Activated CD4-positive, alpha-beta T cell treated with anti-CD3 and anti-CD28 coated beads, Interleukin-2, amount 10 ng/mL, durations not matched to agents 7 days and 5 days (primary cell): ENCODE data around the gene UAP1. TPM values are rescaled to one million over a fixed set of nuclear protein-coding genes. Genes with fewer than 3 reads are reported as not detected.
"Not testable (repeated sequence)": the region's sequence is repeated elsewhere in the genome, so short reads cannot be mapped to it uniquely, and the experiment has no call there.

Experiments
- CTCF ChIA-PET: fragments of 350-600 bp; sonication (Branson Sonifier 250); formaldehyde crosslinking; loops from one replicate; lab custom pipeline; 2021; ENCODE audit warnings: antibody characterized with exemption; lab: Charles Lee
- POLR2A ChIA-PET: fragments of 350-600 bp; sonication (Branson Sonifier 250); formaldehyde crosslinking; loops from one replicate; lab custom pipeline; 2021; ENCODE audit warnings: antibody characterized with exemption; lab: Charles Lee
- DNase-seq: peaks from one replicate; pipeline ENCODE4 v3.0.0-alpha.2; 2020
- H3K27ac Mint-ChIP-seq: one replicate; pipeline ENCODE4 v1.8.0; 2021; ENCODE audit warnings: mild to moderate bottlenecking, moderate library complexity, mixed read lengths
- H3K27me3 Mint-ChIP-seq: one replicate; pipeline ENCODE4 v1.8.0; 2021; ENCODE audit warnings: mixed read lengths
- H3K36me3 Mint-ChIP-seq: one replicate; pipeline ENCODE4 v1.8.0; 2021; ENCODE audit warnings: low read depth, mixed read lengths
- H3K4me1 Mint-ChIP-seq: one replicate; pipeline ENCODE4 v1.8.0; 2021; ENCODE audit warnings: mixed read lengths
- H3K4me3 Mint-ChIP-seq: one replicate; pipeline ENCODE4 v1.8.0; 2021; ENCODE audit warnings: mild to moderate bottlenecking, moderate library complexity, mixed read lengths
- H3K9me3 Mint-ChIP-seq: one replicate; pipeline ENCODE4 v1.8.0; 2021; ENCODE audit warnings: mixed read lengths
- total RNA-seq, 2 experiments: library from RNA; stranded (reverse); gene quantifications; one replicate each; pipeline ENCODE4 v1.2.3, GENCODE V29; 2021

Gene UAP1
- total RNA-seq, 2 experiments from 2014 or later, result 10.9 to 12.3 TPM

DNA sequence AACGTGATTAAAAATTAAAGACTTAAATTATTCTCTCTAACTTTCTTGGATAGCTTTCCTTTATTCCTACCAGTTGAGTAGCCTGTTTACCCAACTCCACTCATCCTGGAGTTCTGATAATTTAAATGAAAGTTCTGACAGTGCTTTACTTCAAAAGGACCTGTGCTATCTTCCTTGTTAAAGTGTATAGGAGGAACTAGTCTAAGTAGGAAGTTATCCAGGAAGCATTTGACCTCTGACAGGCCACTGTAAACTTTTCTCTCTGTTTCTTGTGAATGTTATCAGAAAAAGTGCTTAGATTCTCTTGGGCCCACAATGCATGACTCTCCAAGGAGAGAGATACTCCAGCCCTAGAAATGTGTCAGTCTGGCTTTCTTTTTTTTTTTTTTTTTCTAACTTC is 9.2 kb downstream of the UAP1 start:
- CTCF ChIA-PET, result interaction anchor here (0.5 kb wide), 1 partner anchor 403 kb away, joined by 4 read pairs; no protein-coding TSS in a partner anchor
- no peak for DNase-seq
- Mint-ChIP-seq H3K9me3 (no peaks in the 10 kb centered on the region), H3K36me3 (peaks cover 6% of the 10 kb centered on the region), H3K27me3 (no peaks in the 10 kb centered on the region), H3K4me3 (no peak overlapping the region), H3K27ac (no peak overlapping the region), H3K4me1 (peaks cover 5% of the 10 kb centered on the region)
- POLR2A ChIA-PET, result no interaction called here

DNA sequence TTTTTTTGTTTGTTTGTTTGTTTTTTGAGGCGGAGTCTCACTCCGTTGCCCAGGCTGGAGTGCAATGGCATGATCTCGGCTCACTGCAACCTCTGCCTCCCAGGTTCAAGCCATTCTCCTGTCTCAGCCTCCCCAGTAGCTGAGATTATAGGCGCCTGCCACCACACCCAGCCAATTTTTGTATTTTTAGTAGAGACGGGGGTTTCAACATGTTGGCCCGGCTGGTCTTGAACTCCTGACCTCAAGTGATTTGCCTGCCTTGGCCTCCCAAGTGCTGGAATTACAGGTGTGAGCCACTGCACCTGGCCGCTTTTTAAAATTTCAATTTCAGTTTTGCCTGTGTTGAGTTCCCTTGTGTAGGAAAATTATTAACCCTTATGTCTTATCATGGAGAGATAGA is 9.6 kb downstream of the UAP1 start:
- POLR2A ChIA-PET, H3K27me3 Mint-ChIP-seq, H3K36me3 Mint-ChIP-seq, DNase-seq, H3K9me3 Mint-ChIP-seq, H3K4me3 Mint-ChIP-seq, H3K4me1 Mint-ChIP-seq, H3K27ac Mint-ChIP-seq: not testable (repeated sequence)
- CTCF ChIA-PET, result interaction anchor here (0.5 to 0.6 kb wide), 2 partner anchors 311 to 404 kb away, joined by 4 read pairs; no protein-coding TSS in a partner anchor

DNA sequence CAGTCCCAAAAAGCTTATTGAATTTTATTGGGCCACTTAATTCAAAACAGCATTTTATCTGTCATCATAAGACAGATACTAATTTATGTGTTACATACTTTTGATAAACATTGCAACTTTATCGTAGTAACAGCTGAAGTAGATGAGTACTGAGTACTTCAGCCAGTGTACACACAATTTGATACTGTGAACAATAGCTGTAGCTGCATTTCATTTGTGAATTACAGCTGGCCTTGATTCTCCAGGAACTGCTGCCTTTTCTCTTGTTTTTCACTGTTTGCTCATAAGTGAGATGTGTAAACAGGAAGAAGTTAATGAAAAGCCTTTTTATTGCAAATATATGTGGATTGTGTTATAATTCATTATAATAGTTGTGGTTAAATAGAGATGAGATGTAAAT is 10.2 kb downstream of the UAP1 start:
- Mint-ChIP-seq H3K27ac (no peak overlapping the region), H3K27me3 (no peaks in the 10 kb centered on the region), H3K4me1 (peaks cover 5% of the 10 kb centered on the region), H3K4me3 (no peak overlapping the region), H3K36me3 (peaks cover 6% of the 10 kb centered on the region), H3K9me3 (no peaks in the 10 kb centered on the region)
- CTCF ChIA-PET, result interaction anchor here (0.6 kb wide), 1 partner anchor 311 kb away, joined by 4 read pairs; no protein-coding TSS in a partner anchor
- POLR2A ChIA-PET, result no interaction called here
- DNase-seq, result no peak

DNA sequence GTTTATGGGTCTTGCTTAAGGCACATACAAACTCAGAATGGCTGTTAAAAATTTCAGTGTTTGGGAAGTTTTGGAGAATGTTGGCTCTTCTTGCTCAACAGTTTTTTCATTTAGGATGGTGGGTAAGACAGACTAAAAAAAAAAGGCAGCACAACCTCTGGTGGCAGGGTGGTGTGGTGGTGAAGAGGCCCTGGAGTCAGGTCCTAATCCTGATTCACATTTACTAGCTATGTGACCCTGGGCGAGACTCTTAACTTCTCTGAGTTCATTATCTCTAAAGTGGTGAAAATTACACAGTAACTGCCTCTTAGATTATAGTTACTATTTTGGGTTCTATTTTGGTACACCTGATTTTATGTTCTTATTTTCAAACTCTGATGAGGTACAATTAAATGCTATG is 11.6 kb downstream of the UAP1 start:
- CTCF ChIA-PET, result no interaction called here

DNA sequence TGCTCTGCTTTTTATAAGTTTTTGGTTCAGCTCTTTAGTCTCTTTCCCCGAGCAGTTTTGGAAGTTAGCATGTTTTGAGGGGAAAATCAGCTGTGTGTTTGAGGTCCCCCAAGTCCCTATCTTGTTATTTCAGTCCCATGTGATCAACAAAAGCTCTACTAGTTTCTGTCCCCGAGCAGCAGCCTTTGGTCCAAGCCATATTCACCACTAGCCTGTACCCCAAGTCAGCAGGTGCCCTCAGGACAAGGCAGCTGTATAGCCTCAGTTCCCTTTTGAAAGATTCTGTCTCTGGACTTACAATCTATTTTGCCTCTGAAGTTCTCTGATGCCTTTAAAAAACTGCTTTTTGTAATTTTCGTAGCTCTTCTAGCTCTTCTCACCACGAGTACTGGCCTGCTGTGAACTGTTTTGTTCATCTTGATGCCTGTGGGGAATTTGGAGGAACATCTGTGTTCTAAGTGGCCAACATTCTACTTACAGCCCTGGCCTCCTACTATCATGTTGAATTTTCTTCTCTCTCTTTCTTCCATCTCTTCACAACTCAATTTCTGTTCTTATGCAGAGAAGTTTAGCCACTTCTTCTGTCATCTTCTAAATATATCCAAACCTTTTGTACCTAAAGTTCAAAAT is 16.7 kb downstream of the UAP1 start:
- H3K27me3 Mint-ChIP-seq, result no peaks in the 10 kb centered on the region
- H3K27ac Mint-ChIP-seq, result no peak overlapping the region
- no peak for DNase-seq
- peaks cover 4% of the 10 kb centered on the region for H3K36me3 Mint-ChIP-seq
- no peaks in the 10 kb centered on the region for H3K9me3 Mint-ChIP-seq
- ChIA-PET CTCF (interaction anchor here (1.0 to 1.3 kb wide), 2 partner anchors 9 to 11 kb away, joined by 4 read pairs; no protein-coding TSS in a partner anchor), POLR2A (no interaction called here)
- H3K4me1 Mint-ChIP-seq, result no peaks in the 10 kb centered on the region
- H3K4me3 Mint-ChIP-seq, result no peak overlapping the region

More for the DNA sequence above, 11.6 kb downstream of the UAP1 start:
- no peaks in the 10 kb centered on the region for H3K27me3 Mint-ChIP-seq
- POLR2A ChIA-PET, result no interaction called here
- no peak overlapping the region for H3K4me3 Mint-ChIP-seq
- H3K9me3 Mint-ChIP-seq, result no peaks in the 10 kb centered on the region
- H3K4me1 Mint-ChIP-seq, result peaks cover 5% of the 10 kb centered on the region
- H3K27ac Mint-ChIP-seq, result no peak overlapping the region
- peaks cover 3% of the 10 kb centered on the region for H3K36me3 Mint-ChIP-seq
- no peak for DNase-seq

DNA sequence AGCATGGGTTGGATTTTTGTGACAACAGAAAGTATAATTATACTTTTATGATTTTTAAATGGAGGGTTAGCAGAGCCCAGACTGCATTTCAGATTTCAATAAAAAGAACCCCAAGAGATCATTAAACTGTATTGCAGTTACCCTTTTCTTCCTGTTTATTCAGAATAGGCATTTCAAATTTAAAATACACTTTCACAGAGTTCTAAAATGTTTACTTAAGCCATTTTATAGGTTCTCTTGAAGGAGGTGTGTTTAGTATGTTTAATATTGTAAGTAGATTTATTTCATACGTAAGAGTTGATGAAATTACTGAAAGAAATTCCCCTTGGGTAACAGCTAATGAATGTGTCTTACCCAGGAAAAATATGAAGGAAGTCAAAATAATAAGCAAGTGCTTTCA is 17.4 kb downstream of the UAP1 start:
- DNase-seq, result no peak
- ChIA-PET CTCF (interaction anchor here (0.8 kb wide), 1 partner anchor 80 kb away, joined by 3 read pairs; no protein-coding TSS in a partner anchor), POLR2A (no interaction called here)
- Mint-ChIP-seq H3K4me1 (no peaks in the 10 kb centered on the region), H3K36me3 (peaks cover 4% of the 10 kb centered on the region), H3K9me3 (no peaks in the 10 kb centered on the region), H3K27me3 (no peaks in the 10 kb centered on the region), H3K27ac (no peak overlapping the region), H3K4me3 (no peak overlapping the region)

DNA sequence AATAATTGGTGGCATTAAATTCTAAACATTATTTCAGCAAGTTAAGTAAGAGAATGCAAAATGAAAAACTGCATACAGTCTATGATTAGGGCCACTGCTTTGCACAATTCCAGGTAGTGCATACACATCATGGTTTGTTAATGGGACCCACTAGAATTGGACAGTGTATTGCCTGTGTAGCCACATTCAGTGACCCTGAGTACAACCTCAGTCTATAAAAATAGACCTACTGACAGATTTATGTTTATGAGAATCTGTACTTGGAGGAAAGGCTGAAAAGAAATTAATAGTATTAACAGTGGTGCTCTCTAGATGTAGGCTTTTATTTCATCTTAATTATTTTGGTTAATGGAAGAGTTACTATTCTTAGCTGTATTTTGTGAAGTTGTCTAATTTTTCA is 18.8 kb downstream of the UAP1 start:
- Mint-ChIP-seq H3K4me3 (no peak overlapping the region), H3K27ac (no peak overlapping the region), H3K36me3 (peaks cover 4% of the 10 kb centered on the region), H3K27me3 (no peaks in the 10 kb centered on the region), H3K4me1 (no peaks in the 10 kb centered on the region), H3K9me3 (no peaks in the 10 kb centered on the region)
- ChIA-PET POLR2A (interaction anchor here (0.6 kb wide), 1 partner anchor 45 kb away, joined by 3 read pairs; no protein-coding TSS in a partner anchor), CTCF (no interaction called here)
- no peak for DNase-seq

DNA sequence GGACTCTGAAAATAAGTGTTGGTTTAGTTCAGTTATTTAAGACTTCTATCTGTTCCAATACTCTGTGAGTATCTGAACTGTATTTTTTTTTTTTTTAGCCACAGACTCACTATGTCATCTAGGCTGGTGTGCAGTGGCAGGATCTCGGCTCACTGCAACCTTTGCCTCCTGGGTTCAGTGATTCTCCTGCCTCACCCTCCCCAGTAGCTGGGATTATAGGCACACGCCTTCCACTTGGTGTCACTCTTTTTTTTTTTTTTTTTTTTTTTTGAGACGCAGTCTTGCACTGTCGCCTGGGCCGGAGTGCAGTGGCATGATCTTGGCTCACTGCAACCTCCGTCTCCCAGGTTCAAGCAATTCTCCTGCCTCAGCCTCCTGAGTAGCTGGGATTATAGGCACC is 21.4 kb downstream of the UAP1 start:
- CTCF ChIA-PET, result not testable (repeated sequence)

DNA sequence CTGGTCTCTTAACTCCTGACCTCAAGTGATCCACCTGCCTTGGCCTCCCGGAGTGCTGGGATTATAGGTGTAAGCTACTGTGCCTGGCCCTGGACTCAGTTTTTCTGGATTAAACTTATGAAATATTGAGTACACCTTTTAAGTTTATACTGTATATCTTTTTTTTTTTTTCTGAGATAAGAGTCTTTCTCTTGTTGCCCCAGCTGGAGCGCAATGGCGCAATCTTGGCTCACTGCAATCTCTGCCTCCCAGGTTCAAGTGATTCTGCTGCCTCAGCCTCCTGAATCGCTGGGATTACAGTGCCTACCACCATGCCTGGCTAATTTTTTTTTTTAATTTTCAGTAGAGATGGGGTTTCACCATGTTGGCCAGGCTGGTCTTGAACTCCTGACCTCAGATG is 23.6 kb downstream of the UAP1 start:
- H3K4me3 Mint-ChIP-seq, POLR2A ChIA-PET, H3K27me3 Mint-ChIP-seq, H3K27ac Mint-ChIP-seq, H3K36me3 Mint-ChIP-seq, DNase-seq, H3K9me3 Mint-ChIP-seq, H3K4me1 Mint-ChIP-seq: not testable (repeated sequence)
- CTCF ChIA-PET, result interaction anchor here (1.1 kb wide), 1 partner anchor 28 kb away, joined by 3 read pairs; no protein-coding TSS in a partner anchor

More for the DNA sequence above, 21.4 kb downstream of the UAP1 start:
- H3K27ac Mint-ChIP-seq, DNase-seq, H3K36me3 Mint-ChIP-seq, POLR2A ChIA-PET, H3K9me3 Mint-ChIP-seq, H3K27me3 Mint-ChIP-seq, H3K4me3 Mint-ChIP-seq, H3K4me1 Mint-ChIP-seq: not testable (repeated sequence)

DNA sequence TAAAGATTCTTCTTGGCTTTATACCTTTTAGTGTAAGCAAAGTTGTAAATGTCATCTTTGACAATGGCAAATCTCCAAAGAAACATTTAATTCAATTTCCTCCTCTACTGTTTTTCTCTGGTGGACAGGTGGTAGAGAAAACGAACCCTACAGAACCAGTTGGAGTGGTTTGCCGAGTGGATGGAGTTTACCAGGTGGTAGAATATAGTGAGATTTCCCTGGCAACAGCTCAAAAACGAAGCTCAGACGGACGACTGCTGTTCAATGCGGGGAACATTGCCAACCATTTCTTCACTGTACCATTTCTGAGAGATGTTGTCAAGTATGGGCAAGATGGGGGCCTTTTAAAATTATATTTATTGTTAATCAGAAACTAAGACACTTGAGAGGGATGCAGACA is 25.8 kb downstream of the UAP1 start:
- Mint-ChIP-seq H3K27me3 (no peaks in the 10 kb centered on the region), H3K9me3 (no peaks in the 10 kb centered on the region), H3K27ac (no peak overlapping the region), H3K36me3 (peaks cover 4% of the 10 kb centered on the region), H3K4me1 (no peaks in the 10 kb centered on the region), H3K4me3 (no peak overlapping the region)
- no peak for DNase-seq
- ChIA-PET POLR2A (no interaction called here), CTCF (interaction anchor here (1.1 to 1.3 kb wide), 2 partner anchors 10 to 75 kb away, joined by 3 to 4 read pairs; no protein-coding TSS in a partner anchor)

DNA sequence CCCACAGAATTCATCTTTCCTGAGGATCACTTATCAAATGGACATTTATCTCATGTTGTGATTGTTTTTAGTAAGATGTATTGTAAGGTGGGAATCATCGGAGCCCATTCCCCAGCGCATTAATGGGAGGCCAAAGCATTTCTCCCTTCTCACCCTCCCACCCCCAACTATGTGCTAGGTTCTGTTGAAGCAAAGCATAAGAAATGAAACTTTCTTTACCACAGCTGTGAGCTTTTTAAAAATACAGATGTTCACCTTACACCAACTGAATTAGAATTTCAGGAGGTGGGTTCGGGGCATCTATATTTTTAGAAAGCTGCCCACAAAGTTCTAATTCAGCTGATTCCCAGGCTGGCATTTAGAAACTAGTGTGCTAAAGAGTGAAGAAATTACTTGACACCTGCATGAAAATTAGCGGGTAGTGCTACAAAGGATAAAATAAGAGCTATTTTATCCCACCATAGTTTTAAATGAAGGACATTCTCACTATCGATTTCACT is 26.3 kb downstream of the UAP1 start:
- POLR2A ChIA-PET, result no interaction called here
- Mint-ChIP-seq H3K4me3 (no peak overlapping the region), H3K36me3 (peaks cover 5% of the 10 kb centered on the region), H3K27ac (no peak overlapping the region), H3K4me1 (no peaks in the 10 kb centered on the region), H3K9me3 (no peaks in the 10 kb centered on the region), H3K27me3 (no peaks in the 10 kb centered on the region)
- CTCF ChIA-PET, result interaction anchor here (1.1 to 1.3 kb wide), 2 partner anchors 10 to 75 kb away, joined by 3 to 4 read pairs; no protein-coding TSS in a partner anchor
- no peak for DNase-seq

DNA sequence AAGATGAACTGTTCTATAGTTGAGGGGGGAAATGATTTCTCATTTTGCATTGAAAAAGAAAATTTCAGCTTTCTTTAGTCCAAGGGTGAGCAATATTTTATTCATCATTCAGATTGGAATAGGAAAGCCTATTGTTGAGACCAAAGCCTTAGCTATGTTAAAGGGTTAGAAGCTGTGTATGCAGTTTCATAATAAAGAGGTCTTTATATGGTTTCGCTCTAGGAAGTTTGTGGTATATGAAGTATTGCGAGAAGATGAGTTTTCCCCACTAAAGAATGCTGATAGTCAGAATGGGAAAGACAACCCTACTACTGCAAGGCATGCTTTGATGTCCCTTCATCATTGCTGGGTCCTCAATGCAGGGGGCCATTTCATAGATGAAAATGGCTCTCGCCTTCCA is 28.6 kb downstream of the UAP1 start:
- Mint-ChIP-seq H3K4me1 (no peaks in the 10 kb centered on the region), H3K27ac (no peak overlapping the region), H3K4me3 (no peak overlapping the region), H3K27me3 (no peaks in the 10 kb centered on the region), H3K9me3 (no peaks in the 10 kb centered on the region), H3K36me3 (peaks cover 8% of the 10 kb centered on the region)
- no peak for DNase-seq
- ChIA-PET CTCF (no interaction called here), POLR2A (interaction anchor here (0.6 to 0.7 kb wide), 2 partner anchors 25 to 449 kb away, joined by 5 to 6 read pairs; no protein-coding TSS in a partner anchor)

DNA sequence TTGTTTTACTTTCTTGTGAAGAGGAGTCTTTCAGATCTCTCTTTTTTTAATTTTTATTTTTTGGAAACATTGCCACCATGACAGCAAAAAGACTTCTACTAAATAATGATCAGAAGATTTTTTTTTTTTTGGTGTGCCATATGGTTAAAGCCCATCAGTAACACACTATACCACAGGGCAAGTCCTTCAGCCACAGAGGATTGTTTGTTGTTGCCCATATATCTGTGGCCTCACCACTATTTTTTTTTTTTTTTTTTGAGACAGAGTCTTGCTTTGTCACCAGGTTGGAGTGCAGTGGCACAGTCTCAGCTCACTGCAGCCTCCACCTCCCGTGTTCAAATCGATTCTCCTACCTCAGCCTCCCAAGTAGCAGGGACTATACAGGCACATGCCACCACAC is 29.2 kb downstream of the UAP1 start:
- POLR2A ChIA-PET, result interaction anchor here (0.6 kb wide), 1 partner anchor 25 kb away, joined by 5 read pairs; no protein-coding TSS in a partner anchor
- no peak for DNase-seq
- Mint-ChIP-seq H3K27me3 (no peaks in the 10 kb centered on the region), H3K27ac (no peak overlapping the region), H3K9me3 (no peaks in the 10 kb centered on the region), H3K4me1 (no peaks in the 10 kb centered on the region), H3K4me3 (no peak overlapping the region), H3K36me3 (peaks cover 8% of the 10 kb centered on the region)
- CTCF ChIA-PET, result no interaction called here
